HG03196 (cell line): Measurements from ENCODE around the gene COPS7B.
"Not testable (repeated sequence)": the region's sequence is repeated elsewhere in the genome, so short reads cannot be mapped to it uniquely, and the experiment has no call there.

ENCODE experiments used
- ATAC-seq: cut with Tn5 transposase; IDR thresholded peaks from one replicate; pipeline ENCODE4 v1.9.1; 2021; ENCODE audit not compliant: unreplicated experiment

The COPS7B gene

GRCh38 chr2:231786177-231786916 lies at the start of gene COPS7B:
Gene COPS7B (plus strand): TSS chr2:231786445. CDS start chr2:231788571, 2,126 bp downstream.
- ATAC-seq = peak; percentile 52

GRCh38 chr2:231737761-231738160 lies 48.5 kb upstream of the COPS7B start:
- ATAC-seq = no peak

GRCh38 chr2:231743376-231744116 lies 42.7 kb upstream of the COPS7B start:
- ATAC-seq = no peak

- ATAC-seq = no peak
Observed at GRCh38 chr2:231745303-231746038, 40.8 kb upstream of the COPS7B start.

- not testable (repeated sequence) for ATAC-seq
Observed at GRCh38 chr2:231748153-231748896, 37.9 kb upstream of the COPS7B start.

- ATAC-seq = not testable (repeated sequence)
Observed at GRCh38 chr2:231749016-231749415, 37.2 kb upstream of the COPS7B start.

- no peak for ATAC-seq
Observed at GRCh38 chr2:231751042-231751815, 35.0 kb upstream of the COPS7B start.

- no peak for ATAC-seq
Observed at GRCh38 chr2:231752061-231752460, 34.2 kb upstream of the COPS7B start.

- ATAC-seq = no peak
Observed at GRCh38 chr2:231761735-231762134, 24.5 kb upstream of the COPS7B start.

GRCh38 chr2:231764124-231764523 lies 22.1 kb upstream of the COPS7B start:
- no peak for ATAC-seq

- ATAC-seq = no peak
Observed at GRCh38 chr2:231764760-231765159, 21.5 kb upstream of the COPS7B start.

- no peak for ATAC-seq
Observed at GRCh38 chr2:231765496-231765929, 20.7 kb upstream of the COPS7B start.

GRCh38 chr2:231769170-231770136 lies 16.8 kb upstream of the COPS7B start:
- no peak for ATAC-seq

- ATAC-seq = no peak
Observed at GRCh38 chr2:231780123-231780908, 5.9 kb upstream of the COPS7B start.

- ATAC-seq = peak; percentile 89
Observed at GRCh38 chr2:231780909-231781797, 5.1 kb upstream of the COPS7B start, which contains the start of gene PDE6D. Gene PDE6D (minus strand): TSS chr2:231781282. CDS start chr2:231781114, 168 bp downstream.

- no peak for ATAC-seq
Observed at GRCh38 chr2:231781798-231782726, 4.2 kb upstream of the COPS7B start.
